RWPE2 (cell line): ENCODE data around the gene ESPN.

Experiments used
- ATAC-seq: fragments of 200-7000 bp; cut with Tn5 transposase; 3 replicates; pipeline ENCODE4 v1.9.1; 2021; ENCODE audit warnings: low read depth
- DNase-seq: peaks from one replicate; pipeline ENCODE4 v3.0.0-alpha.2; 2020; ENCODE audit warnings: low spot score
- H3K27ac ChIP-seq: fragments of 450-650 bp; 2 replicates; pipeline ENCODE4 v1.5.1; 2017; ENCODE audit warnings: mild to moderate bottlenecking; ENCODE audit not compliant: poor library complexity, severe bottlenecking
- H3K27me3 ChIP-seq: fragments of 250-450 bp; sonication (Bioruptor Pico); 2 replicates; pipeline ENCODE4 v1.5.1; 2021; ENCODE audit warnings: mild to moderate bottlenecking, moderate library complexity; ENCODE audit not compliant: insufficient read depth, poor library complexity, severe bottlenecking
- H3K36me3 ChIP-seq: fragments of 250-450 bp; sonication (Bioruptor Pico); 2 replicates; pipeline ENCODE4 v1.5.1; 2020; ENCODE audit warnings: low read depth, mild to moderate bottlenecking, moderate library complexity
- H3K4me1 ChIP-seq: fragments of 250-450 bp; sonication (Bioruptor Pico); 2 replicates; pipeline ENCODE4 v1.5.1; 2021; ENCODE audit warnings: mild to moderate bottlenecking, moderate library complexity; ENCODE audit not compliant: insufficient read depth, poor library complexity, severe bottlenecking
- H3K4me3 ChIP-seq: fragments of 250-450 bp; sonication (Bioruptor Pico); 2 replicates; pipeline ENCODE4 v1.5.1; 2021; ENCODE audit warnings: mild to moderate bottlenecking, moderate library complexity; ENCODE audit not compliant: severe bottlenecking
- H3K9me3 ChIP-seq: fragments of 250-450 bp; sonication (Bioruptor Pico); 2 replicates; pipeline ENCODE4 v1.5.1; 2021; ENCODE audit warnings: mild to moderate bottlenecking, moderate library complexity; ENCODE audit not compliant: severe bottlenecking
- CTCF ChIP-seq: fragments of 450-650 bp; IDR thresholded peaks from one replicate; pipeline ENCODE4 v1.5.1; 2017; ENCODE audit warnings: mild to moderate bottlenecking, moderate library complexity; ENCODE audit not compliant: poor library complexity, severe bottlenecking

Gene ESPN

GRCh38 chr1:6414881-6415626 is 9.5 kb upstream of the ESPN start:
- Histone ChIP-seq H3K9me3 (no peaks in the 10 kb centered on the region), H3K4me3 (no peak overlapping the region), H3K4me1 (peaks cover 40% of the 10 kb centered on the region), H3K36me3 (no peaks in the 10 kb centered on the region), H3K27me3 (no peaks in the 10 kb centered on the region), H3K27ac (peak overlapping the region; percentile 86)
- no peak for TF ChIP-seq CTCF
- no peak for DNase-seq
- ATAC-seq: 0 out of 3 replicates have a peak, but pooled peaks have one; percentile 0

- Histone ChIP-seq H3K27me3 (no peaks in the 10 kb centered on the region), H3K4me1 (peaks cover 40% of the 10 kb centered on the region), H3K27ac (peak overlapping the region; percentile 86), H3K9me3 (no peaks in the 10 kb centered on the region), H3K36me3 (no peaks in the 10 kb centered on the region), H3K4me3 (no peak overlapping the region)
- no peak for DNase-seq
- TF ChIP-seq CTCF: no peak
- ATAC-seq: no peak
Measured at GRCh38 chr1:6416295-6416656, 8.3 kb upstream of the ESPN start.

GRCh38 chr1:6416906-6417305 is 7.7 kb upstream of the ESPN start:
- Histone ChIP-seq H3K36me3 (no peaks in the 10 kb centered on the region), H3K27me3 (no peaks in the 10 kb centered on the region), H3K4me1 (peaks cover 44% of the 10 kb centered on the region), H3K4me3 (no peak overlapping the region), H3K9me3 (no peaks in the 10 kb centered on the region), H3K27ac (peak overlapping the region; percentile 86)
- no peak for DNase-seq
- TF ChIP-seq CTCF: no peak
- no peak for ATAC-seq

- no peak for DNase-seq
- no peak overlapping the region for H3K27ac ChIP-seq
- TF ChIP-seq CTCF: no peak
- H3K4me3 ChIP-seq: no peak overlapping the region
- ATAC-seq: no peak
- H3K9me3 ChIP-seq: no peaks in the 10 kb centered on the region
- H3K36me3 ChIP-seq: no peaks in the 10 kb centered on the region
- peaks cover 44% of the 10 kb centered on the region for H3K4me1 ChIP-seq
- H3K27me3 ChIP-seq: no peaks in the 10 kb centered on the region
Measured at GRCh38 chr1:6417961-6418667, 6.5 kb upstream of the ESPN start.
